Kidney (tissue), 14 donors: ENCODE measurements around the gene USH2A. TPM values are rescaled to one million over a fixed set of nuclear protein-coding genes. Genes with fewer than 3 reads are reported as not detected.

ENCODE experiments used
- DNase-seq, 5 donors: peaks; one replicate each; pipeline ENCODE4 v3.0.0-alpha.2; 2013 to 2020
- FAIRE-seq: peaks from 2 replicates; lab custom pipeline; 2012; peaks lifted over from hg19 to GRCh38; lab: Jason Lieb, UNC
- H3K27ac ChIP-seq, 2 donors: one replicate each; pipeline ENCODE4 v1.7.0; 2013; ENCODE audit warnings: low read depth in 2 of 2, low read length in 2 of 2, inconsistent platforms in 1 of 2
- H3K27me3 ChIP-seq: one replicate; pipeline ENCODE4 v1.7.1; 2013; ENCODE audit warnings: low read length, inconsistent platforms; ENCODE audit not compliant: control insufficient read depth, insufficient read depth
- H3K36me3 ChIP-seq, 3 donors: one replicate each; pipeline versions ENCODE4 v1.7.0 to v1.7.1; 2013; ENCODE audit warnings: low read length in 3 of 3, control low read depth in 1 of 3, inconsistent platforms in 1 of 3; ENCODE audit not compliant: insufficient read depth in 3 of 3, control insufficient read depth in 2 of 3
- H3K4me1 ChIP-seq, 3 donors: one replicate each; pipeline versions ENCODE4 v1.7.0 to v1.7.1; 2013; ENCODE audit warnings: low read length in 3 of 3, inconsistent platforms in 1 of 3, low read depth in 1 of 3; ENCODE audit not compliant: control insufficient read depth in 2 of 3, insufficient read depth in 2 of 3
- H3K4me3 ChIP-seq, 3 donors: one replicate each; pipeline versions ENCODE4 v1.7.0 to v1.8.1; 2013; ENCODE audit warnings: low read length in 3 of 3, control low read depth in 1 of 3, inconsistent platforms in 1 of 3
- H3K9ac ChIP-seq, 3 donors: one replicate each; pipeline versions ENCODE4 v1.7.0 to v1.7.1; 2013; ENCODE audit warnings: low read length in 3 of 3, control low read depth in 1 of 3, inconsistent platforms in 1 of 3
- H3K9me3 ChIP-seq, 3 donors: one replicate each; pipeline versions ENCODE4 v1.7.0 to v1.7.1; 2013; ENCODE audit warnings: low read length in 3 of 3, control low read depth in 1 of 3, inconsistent platforms in 1 of 3; ENCODE audit not compliant: control insufficient read depth in 2 of 3, insufficient read depth in 1 of 3
- CTCF ChIP-seq: IDR thresholded peaks from 3 replicates; pipeline ENCODE4 v1.5.1; 2012; ENCODE audit warnings: mild to moderate bottlenecking, moderate library complexity, borderline replicate concordance; ENCODE audit not compliant: insufficient read depth; ENCODE audit errors: extremely low read depth
- intact Hi-C: fragments of 100-400 bp; cut with DNase I; formaldehyde crosslinking; loops from one replicate; pipeline ENCODE4 v1.11.1; 2022
- polyA plus RNA-seq: library from polyadenylated mRNA; stranded (reverse); fragments of 350-450 nt; fragmentation: Illumina TruSeq; extraction: RNeasy Lipid Tissue Mini Kit (QIAGEN cat#74804); gene quantifications from one replicate; pipeline ENCODE4 v1.2.3, GENCODE V29; 2014; ENCODE audit warnings: low read depth, low replicate concordance; ENCODE audit not compliant: insufficient read depth
- total RNA-seq: library from RNA; stranded (reverse); fragmentation: NEBNext Ultra II Directional; extraction: Animal tissue kit (Norgen Biotek cat#: 25700); gene quantifications from one replicate; pipeline ENCODE4 v1.2.1, GENCODE V29; 2021
- donor health status: control.
- donor health status: control.
- donor health status: control.
- donor health status: control.
- donor health status: control.
- donor health status: DM: yes; HTN: yes; CAD: no.
- donor health status: Normal renal cell carcinoma (clear cell type).

The USH2A gene
- total and polyA plus RNA-seq, 2 donors from 2014 or later = 0.06 TPM; not detected in 1

DNA sequence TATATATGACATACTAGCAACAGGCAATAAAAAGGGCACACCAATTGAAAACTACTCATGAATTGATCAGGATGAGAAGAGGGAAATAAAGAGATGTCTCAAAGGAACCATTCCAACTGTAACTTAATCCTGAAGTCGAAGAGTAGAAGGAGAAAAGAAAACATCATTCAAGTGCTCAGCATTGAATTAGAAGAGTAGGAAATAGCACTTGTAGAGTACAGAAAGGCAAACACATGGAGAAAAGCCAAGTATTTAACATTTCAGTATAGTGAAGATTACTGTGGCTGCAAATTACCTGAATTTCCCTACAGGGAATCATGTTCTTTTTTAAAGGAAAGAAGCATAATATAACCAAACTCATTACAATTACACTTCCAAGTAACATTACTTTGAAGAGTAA, 651.1 kb downstream of the USH2A start:
- Histone ChIP-seq H3K36me3 (no peaks in the 10 kb centered on the region), H3K27ac (no peak overlapping the region), H3K9me3 (no peaks in the 10 kb centered on the region), H3K4me3 (no peak overlapping the region), H3K9ac (no peak overlapping the region), H3K4me1 (no peaks in the 10 kb centered on the region), H3K27me3 (no peaks in the 10 kb centered on the region)
- DNase-seq = no peak
- intact Hi-C loops = no loop called here
- TF ChIP-seq CTCF = no peak
- no peak for FAIRE-seq

DNA sequence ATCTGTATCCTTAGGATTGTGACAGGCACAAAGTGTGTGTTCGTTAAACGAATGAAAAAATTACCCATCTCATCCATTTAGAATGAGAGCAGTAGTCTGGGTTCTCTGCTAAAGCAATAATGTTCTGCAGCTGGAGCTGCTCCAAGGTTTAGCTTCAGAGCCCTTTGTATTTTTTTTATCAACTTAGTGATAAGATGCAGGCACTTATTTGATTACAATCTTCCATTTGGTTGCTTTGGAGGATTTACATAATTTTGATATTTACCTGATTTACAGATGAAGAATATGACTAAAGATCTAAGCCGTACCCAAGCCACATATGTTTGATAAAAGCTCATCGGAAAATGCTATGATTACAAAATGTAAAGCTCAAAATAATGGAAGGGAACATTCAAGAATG, 654.9 kb downstream of the USH2A start:
- Histone ChIP-seq H3K4me3 (no peak overlapping the region), H3K9me3 (no peaks in the 10 kb centered on the region), H3K4me1 (no peaks in the 10 kb centered on the region), H3K9ac (no peak overlapping the region), H3K27me3 (no peaks in the 10 kb centered on the region), H3K36me3 (no peaks in the 10 kb centered on the region), H3K27ac (no peak overlapping the region)
- no peak for DNase-seq
- intact Hi-C loops = no loop called here
- no peak for TF ChIP-seq CTCF
- FAIRE-seq = no peak

DNA sequence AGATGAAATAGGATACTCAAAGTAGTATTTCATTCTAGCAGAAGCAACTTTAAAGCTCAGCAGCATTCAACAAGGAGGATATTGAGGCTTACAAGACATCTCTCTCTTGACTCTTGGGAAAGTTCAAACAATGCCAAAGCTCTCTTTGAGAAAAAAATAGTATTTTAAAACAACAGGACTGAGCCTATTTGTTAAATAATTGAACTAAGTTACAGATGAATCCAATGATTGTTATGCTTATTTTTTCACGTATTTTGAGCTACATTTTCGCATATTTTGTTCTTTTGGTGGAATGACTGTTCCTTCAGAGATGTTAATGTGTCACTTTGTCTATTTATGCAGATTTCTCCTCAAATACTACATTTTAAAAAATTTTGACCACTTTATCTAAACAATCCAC, 655.5 kb downstream of the USH2A start:
- no peak for DNase-seq
- no peak overlapping the region for H3K27ac ChIP-seq
- no peak for TF ChIP-seq CTCF
- no peaks in the 10 kb centered on the region for H3K36me3 ChIP-seq
- intact Hi-C loops = no loop called here
- no peaks in the 10 kb centered on the region for H3K27me3 ChIP-seq
- H3K9me3 ChIP-seq = no peaks in the 10 kb centered on the region
- H3K9ac ChIP-seq = no peak overlapping the region
- no peak for FAIRE-seq
- no peaks in the 10 kb centered on the region for H3K4me1 ChIP-seq
- H3K4me3 ChIP-seq = no peak overlapping the region

DNA sequence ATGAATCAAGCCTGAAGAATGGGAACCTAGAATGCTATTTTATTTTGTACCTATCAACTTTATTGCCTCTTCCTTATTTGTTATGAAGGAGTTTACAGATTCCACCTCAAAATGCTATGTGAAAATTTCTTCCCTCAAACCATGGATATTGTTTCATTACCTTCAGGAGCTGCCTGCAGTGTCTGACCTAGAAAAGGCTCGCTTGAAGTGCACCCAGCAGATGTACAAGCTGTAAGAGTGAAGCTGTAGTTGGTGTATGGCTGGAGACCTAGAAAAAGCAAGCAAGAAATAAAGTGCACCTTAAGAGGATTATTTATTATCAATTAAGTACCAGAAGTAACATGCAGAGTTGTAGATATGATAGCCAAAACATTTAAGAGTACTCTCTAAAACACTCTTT, 656.7 kb downstream of the USH2A start:
- H3K4me3 ChIP-seq = no peak overlapping the region
- no peak overlapping the region for H3K27ac ChIP-seq
- H3K36me3 ChIP-seq = no peaks in the 10 kb centered on the region
- no peaks in the 10 kb centered on the region for H3K4me1 ChIP-seq
- H3K27me3 ChIP-seq = no peaks in the 10 kb centered on the region
- intact Hi-C loops = no loop called here
- no peak for TF ChIP-seq CTCF
- H3K9me3 ChIP-seq = no peaks in the 10 kb centered on the region
- FAIRE-seq = no peak
- no peak overlapping the region for H3K9ac ChIP-seq
- DNase-seq = no peak
